HG02970 (cell line): ENCODE measurements around the gene UVSSA.
"Not testable (repeated sequence)": the region's sequence is repeated elsewhere in the genome, so short reads cannot be mapped to it uniquely, and the experiment has no call there.

ENCODE experiments used
- ATAC-seq: cut with Tn5 transposase; IDR thresholded peaks from one replicate; pipeline ENCODE4 v1.9.1; 2021; ENCODE audit warnings: mild to moderate bottlenecking, moderate library complexity, moderate number of reproducible peaks; ENCODE audit not compliant: unreplicated experiment, low FRiP score

UVSSA gene

GRCh38 chr4:1329408-1330371 lies 17.3 kb upstream of the UVSSA start:
- no peak for ATAC-seq

GRCh38 chr4:1330761-1331590 lies 16.0 kb upstream of the UVSSA start:
- no peak for ATAC-seq

- ATAC-seq = no peak
Observed at GRCh38 chr4:1331591-1332353, 15.2 kb upstream of the UVSSA start.

- no peak for ATAC-seq
Observed at GRCh38 chr4:1332686-1333085, 14.3 kb upstream of the UVSSA start.

- ATAC-seq = no peak
Observed at GRCh38 chr4:1333256-1333655, 13.8 kb upstream of the UVSSA start.

GRCh38 chr4:1333851-1334578 lies 13.0 kb upstream of the UVSSA start:
- not testable (repeated sequence) for ATAC-seq

GRCh38 chr4:1334579-1334895 lies 12.5 kb upstream of the UVSSA start:
- no peak for ATAC-seq

- not testable (repeated sequence) for ATAC-seq
Observed at GRCh38 chr4:1335193-1335883, 11.7 kb upstream of the UVSSA start.

GRCh38 chr4:1336088-1336491 lies 10.9 kb upstream of the UVSSA start:
- ATAC-seq = no peak

GRCh38 chr4:1337376-1337831 lies 9.6 kb upstream of the UVSSA start:
- no peak for ATAC-seq

- no peak for ATAC-seq
Observed at GRCh38 chr4:1337951-1338751, 8.9 kb upstream of the UVSSA start.

- ATAC-seq = no peak
Observed at GRCh38 chr4:1338752-1339414, 8.1 kb upstream of the UVSSA start.

- ATAC-seq = no peak
Observed at GRCh38 chr4:1339489-1339888, 7.5 kb upstream of the UVSSA start.

- no peak for ATAC-seq
Observed at GRCh38 chr4:1340181-1340747, 6.7 kb upstream of the UVSSA start.

- ATAC-seq = no peak
Observed at GRCh38 chr4:1340861-1341260, 6.1 kb upstream of the UVSSA start.

- ATAC-seq = no peak
Observed at GRCh38 chr4:1342003-1342402, 5.0 kb upstream of the UVSSA start.

GRCh38 chr4:1344696-1345095 lies 2.3 kb upstream of the UVSSA start:
- no peak for ATAC-seq
